Retinal pigment epithelial cell (primary cell): ENCODE results near the gene SYCP2L.

Experiments used
- DNase-seq: peaks from one replicate; pipeline ENCODE4 v3.0.0-alpha.2; 2010; ENCODE audit warnings: low read depth
- H3K4me3 ChIP-seq: 2 replicates; pipeline ENCODE4 v1.5.1; 2011; ENCODE audit warnings: mild to moderate bottlenecking, low read length, control low read depth, moderate library complexity
- TF ChIP-seq, protein P1 (sequence below): conservative IDR thresholded peaks from 2 replicates; pipeline ENCODE4 v1.5.1; 2011; ENCODE audit warnings: low read depth, low read length, control low read depth, inconsistent platforms

The SYCP2L gene

DNA sequence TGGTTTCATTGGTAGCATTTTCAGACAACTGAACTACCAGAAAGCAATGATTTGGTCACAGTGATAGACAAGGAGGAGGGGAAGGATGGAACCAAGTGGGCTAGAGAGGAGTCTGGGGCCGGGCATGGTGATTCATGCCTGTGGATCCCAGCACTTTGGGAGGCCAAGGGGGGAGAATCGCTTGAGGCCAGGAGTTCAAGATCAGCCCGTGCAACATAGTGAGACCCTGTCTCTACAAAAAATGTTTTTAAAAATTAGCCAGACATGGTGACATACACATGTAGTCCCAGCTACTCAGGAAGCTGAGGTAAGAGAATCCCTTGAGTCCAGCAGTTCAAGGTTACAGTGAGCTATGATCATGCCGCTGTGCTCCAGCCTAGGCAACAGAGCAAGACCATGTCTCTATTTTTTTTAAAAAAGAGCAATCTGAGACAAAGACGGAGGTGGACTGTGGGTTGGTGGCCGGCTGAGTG, 70.6 kb downstream of the SYCP2L start:
- H3K4me3 ChIP-seq: no peak overlapping the region
- TF ChIP-seq, protein P1, sequence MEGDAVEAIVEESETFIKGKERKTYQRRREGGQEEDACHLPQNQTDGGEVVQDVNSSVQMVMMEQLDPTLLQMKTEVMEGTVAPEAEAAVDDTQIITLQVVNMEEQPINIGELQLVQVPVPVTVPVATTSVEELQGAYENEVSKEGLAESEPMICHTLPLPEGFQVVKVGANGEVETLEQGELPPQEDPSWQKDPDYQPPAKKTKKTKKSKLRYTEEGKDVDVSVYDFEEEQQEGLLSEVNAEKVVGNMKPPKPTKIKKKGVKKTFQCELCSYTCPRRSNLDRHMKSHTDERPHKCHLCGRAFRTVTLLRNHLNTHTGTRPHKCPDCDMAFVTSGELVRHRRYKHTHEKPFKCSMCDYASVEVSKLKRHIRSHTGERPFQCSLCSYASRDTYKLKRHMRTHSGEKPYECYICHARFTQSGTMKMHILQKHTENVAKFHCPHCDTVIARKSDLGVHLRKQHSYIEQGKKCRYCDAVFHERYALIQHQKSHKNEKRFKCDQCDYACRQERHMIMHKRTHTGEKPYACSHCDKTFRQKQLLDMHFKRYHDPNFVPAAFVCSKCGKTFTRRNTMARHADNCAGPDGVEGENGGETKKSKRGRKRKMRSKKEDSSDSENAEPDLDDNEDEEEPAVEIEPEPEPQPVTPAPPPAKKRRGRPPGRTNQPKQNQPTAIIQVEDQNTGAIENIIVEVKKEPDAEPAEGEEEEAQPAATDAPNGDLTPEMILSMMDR: no peak
- DNase-seq: no peak

DNA sequence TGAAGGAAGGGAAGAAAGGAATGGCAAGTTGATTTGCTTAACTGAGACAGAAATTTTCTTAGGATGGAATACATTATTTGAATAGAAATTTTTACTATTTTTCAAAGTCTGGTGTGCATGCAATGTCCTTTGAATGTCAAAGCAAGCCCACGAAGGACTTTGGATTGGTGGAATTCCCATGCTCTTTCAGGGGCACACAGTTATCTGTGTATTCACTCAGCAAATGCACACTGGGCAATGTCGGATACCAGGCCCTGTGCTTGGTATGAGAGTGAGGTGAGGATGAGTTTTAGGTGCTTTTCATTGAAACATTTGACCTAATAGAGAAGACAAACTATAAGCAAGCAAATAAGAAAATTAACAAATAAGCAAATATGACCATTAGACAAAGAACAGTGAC, 73.3 kb downstream of the SYCP2L start:
- TF ChIP-seq, protein P1: no peak
- H3K4me3 ChIP-seq: no peak overlapping the region
- no peak for DNase-seq

DNA sequence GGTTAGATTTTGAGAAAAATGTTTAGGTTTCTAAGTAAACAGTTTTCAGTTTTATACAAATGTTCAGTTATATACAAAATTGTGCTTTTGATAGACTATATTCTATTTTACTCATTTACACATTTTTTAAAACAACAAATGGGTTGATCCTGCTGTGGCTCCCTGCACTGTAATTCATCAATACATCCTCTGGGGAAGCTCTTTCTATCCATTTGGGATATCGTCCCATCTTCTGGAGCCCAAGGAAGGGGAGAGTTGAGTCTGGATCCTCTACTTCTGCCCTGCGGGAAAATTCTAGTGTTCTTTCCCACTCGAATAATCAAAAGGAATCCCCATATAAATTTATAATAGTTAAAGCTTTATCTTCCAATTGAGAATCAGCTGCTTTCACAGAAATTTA, 75.0 kb downstream of the SYCP2L start:
- no peak for DNase-seq
- TF ChIP-seq, protein P1: no peak
- H3K4me3 ChIP-seq: no peak overlapping the region

DNA sequence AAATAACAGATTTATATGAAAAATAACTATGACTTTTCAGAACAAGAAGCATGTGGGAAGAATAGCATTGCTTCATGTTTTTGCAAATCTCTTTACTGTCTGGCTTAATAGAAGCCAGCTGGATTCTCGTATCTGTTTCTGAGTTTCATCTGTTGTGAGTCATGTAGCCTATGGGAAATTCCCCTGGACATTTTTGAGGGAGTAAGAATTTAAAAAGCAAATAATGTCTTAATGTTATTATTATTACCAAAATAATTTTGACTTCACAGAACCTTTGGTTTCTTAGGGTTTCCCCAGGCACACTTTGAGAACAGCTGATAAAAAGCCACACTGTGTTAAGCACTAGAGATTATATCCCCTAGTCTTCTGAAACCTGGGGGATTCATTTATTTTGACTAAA, 75.8 kb downstream of the SYCP2L start:
- DNase-seq: no peak
- no peak overlapping the region for H3K4me3 ChIP-seq
- TF ChIP-seq, protein P1: no peak

DNA sequence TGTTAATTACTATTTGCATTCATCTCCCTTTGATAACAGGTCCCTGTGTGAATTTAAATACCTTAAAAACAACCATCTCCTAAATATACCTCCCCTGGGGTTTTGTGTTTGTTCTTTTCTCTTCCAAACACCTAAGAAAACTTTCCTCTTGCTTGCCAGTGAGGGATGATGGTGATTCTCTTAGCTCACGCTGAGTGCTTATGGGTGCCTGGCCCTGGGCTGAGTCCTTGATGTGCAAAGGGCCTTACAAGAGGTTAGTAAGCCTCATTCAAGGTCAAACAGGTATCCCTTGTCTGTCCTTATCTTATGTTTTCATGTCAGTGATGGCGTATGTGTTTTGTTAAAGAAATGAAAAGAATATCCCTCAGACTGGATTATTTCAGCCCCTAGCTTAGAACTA, 76.3 kb downstream of the SYCP2L start:
- H3K4me3 ChIP-seq: no peak overlapping the region
- TF ChIP-seq, protein P1: no peak
- no peak for DNase-seq

DNA sequence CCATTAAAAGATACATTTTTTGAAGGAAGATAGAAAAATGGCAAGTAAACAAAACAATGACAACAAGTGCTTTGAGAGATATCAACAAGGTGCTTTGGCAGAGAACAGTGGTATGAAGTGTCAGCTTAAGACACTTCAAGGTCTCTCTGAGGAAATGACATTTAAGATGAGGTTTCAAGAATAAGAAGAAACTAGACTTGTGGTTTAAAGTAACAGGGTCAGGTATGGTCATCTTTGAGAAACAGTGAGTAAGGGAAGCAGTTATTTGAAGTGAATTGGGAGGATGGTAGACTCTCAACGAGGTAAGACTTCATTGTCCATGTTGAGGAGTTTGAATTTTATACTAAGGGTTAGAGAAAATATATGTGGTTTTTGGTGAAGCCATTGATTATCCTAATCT, 77.8 kb downstream of the SYCP2L start:
- TF ChIP-seq, protein P1: no peak
- no peak overlapping the region for H3K4me3 ChIP-seq
- DNase-seq: no peak

DNA sequence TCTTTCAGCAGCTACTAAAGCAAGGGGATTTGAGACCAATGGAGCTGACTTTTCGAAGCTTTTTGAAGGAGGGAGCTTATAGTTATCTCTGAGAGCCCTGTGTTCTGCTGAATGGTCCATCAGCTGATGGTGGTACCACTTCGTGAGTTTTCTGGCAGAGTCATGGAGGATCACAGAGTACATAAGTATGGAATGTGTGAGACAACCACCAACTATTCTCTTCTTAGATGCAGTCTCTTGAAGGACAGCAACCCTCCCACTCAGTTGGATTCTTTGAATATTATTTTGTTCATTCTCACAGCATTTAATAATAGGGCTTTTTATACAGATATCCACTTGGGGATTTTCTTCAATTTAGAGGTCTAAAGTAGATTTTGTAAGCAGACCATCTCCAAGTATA, 81.9 kb downstream of the SYCP2L start:
- H3K4me3 ChIP-seq: no peak overlapping the region
- DNase-seq: no peak
- TF ChIP-seq, protein P1: no peak
